Stimulated activated naive B cell treated with anti-CD40 and anti-IgM and Interleukin-4, amounts not matched to agents 10 μg/mL and 1 μg/mL and 100 μg/mL, for 72 hours (primary cell): ENCODE measurements around the gene PGS1.

Experiments used
- ATAC-seq, 2 donors: fragments of 150-1000 bp; cut with Tn5 transposase; replicated peaks; 2 replicates each; pipeline ENCODE4 v1.10.0; 2021; ENCODE audit warnings: moderate library complexity in 1 of 2
- DNase-seq: peaks from one replicate; pipeline ENCODE4 v3.0.0; 2021
- H3K27ac Mint-ChIP-seq: one replicate; pipeline ENCODE4 v1.8.0; 2022; ENCODE audit warnings: mild to moderate bottlenecking, mixed read lengths
- H3K27me3 Mint-ChIP-seq, 2 donors: one replicate each; pipeline ENCODE4 v1.8.0; 2022; ENCODE audit warnings: mixed read lengths in 2 of 2
- H3K36me3 Mint-ChIP-seq, 2 donors: one replicate each; pipeline ENCODE4 v1.8.0; 2022; ENCODE audit warnings: mixed read lengths in 2 of 2, mild to moderate bottlenecking in 1 of 2
- H3K4me1 Mint-ChIP-seq, 2 donors: one replicate each; pipeline ENCODE4 v1.8.0; 2022; ENCODE audit warnings: mixed read lengths in 2 of 2, mild to moderate bottlenecking in 1 of 2
- H3K4me3 Mint-ChIP-seq, 2 donors: one replicate each; pipeline ENCODE4 v1.8.0; 2022; ENCODE audit warnings: mild to moderate bottlenecking in 2 of 2, mixed read lengths in 2 of 2, moderate library complexity in 1 of 2
- H3K9me3 Mint-ChIP-seq, 2 donors: one replicate each; pipeline ENCODE4 v1.8.0; 2022; ENCODE audit warnings: mixed read lengths in 2 of 2, mild to moderate bottlenecking in 1 of 2

Gene PGS1

GRCh38 chr17:78366109-78366848 lies 12.2 kb upstream of the PGS1 start:
- peaks cover 18 to 35% of the 10 kb centered on the region in 2 donors for H3K27me3 Mint-ChIP-seq
- H3K9me3 Mint-ChIP-seq = no peaks in the 10 kb centered on the region
- H3K4me3 Mint-ChIP-seq = no peak overlapping the region
- H3K4me1 Mint-ChIP-seq = peaks cover 18 to 34% of the 10 kb centered on the region in 2 donors
- H3K27ac Mint-ChIP-seq = no peak overlapping the region
- no peaks in the 10 kb centered on the region for H3K36me3 Mint-ChIP-seq
- no peak for DNase-seq
- peak in 1 of 2 donors; percentile 33 for ATAC-seq

GRCh38 chr17:78367193-78367592 lies 11.3 kb upstream of the PGS1 start:
- no peak for ATAC-seq
- DNase-seq = no peak
- no peaks in the 10 kb centered on the region for H3K36me3 Mint-ChIP-seq
- H3K4me1 Mint-ChIP-seq = peaks cover 18 to 34% of the 10 kb centered on the region in 2 donors
- peaks cover 18 to 35% of the 10 kb centered on the region in 2 donors for H3K27me3 Mint-ChIP-seq
- H3K9me3 Mint-ChIP-seq = no peaks in the 10 kb centered on the region
- no peak overlapping the region for H3K27ac Mint-ChIP-seq
- no peak overlapping the region for H3K4me3 Mint-ChIP-seq

GRCh38 chr17:78368348-78368747 lies 10.1 kb upstream of the PGS1 start:
- H3K27me3 Mint-ChIP-seq = peaks cover 18 to 28% of the 10 kb centered on the region in 2 donors
- no peaks in the 10 kb centered on the region for H3K36me3 Mint-ChIP-seq
- no peak overlapping the region for H3K27ac Mint-ChIP-seq
- H3K4me3 Mint-ChIP-seq = no peak overlapping the region
- ATAC-seq = no peak
- peaks cover 17 to 34% of the 10 kb centered on the region in 2 donors for H3K4me1 Mint-ChIP-seq
- no peaks in the 10 kb centered on the region for H3K9me3 Mint-ChIP-seq
- DNase-seq = no peak

- no peak overlapping the region for H3K27ac Mint-ChIP-seq
- no peaks in the 10 kb centered on the region for H3K9me3 Mint-ChIP-seq
- H3K4me1 Mint-ChIP-seq = peaks cover 17 to 30% of the 10 kb centered on the region in 2 donors
- H3K4me3 Mint-ChIP-seq = no peak overlapping the region
- ATAC-seq (no peak), DNase-seq (no peak)
- H3K36me3 Mint-ChIP-seq = no peaks in the 10 kb centered on the region
- H3K27me3 Mint-ChIP-seq = peaks cover 14 to 28% of the 10 kb centered on the region in 2 donors
These were observed 9.5 kb upstream of the PGS1 start for GRCh38 chr17:78368854-78369495.

GRCh38 chr17:78369791-78370381 lies 8.6 kb upstream of the PGS1 start:
- Mint-ChIP-seq H3K36me3 (no peaks in the 10 kb centered on the region), H3K27me3 (peaks cover 14 to 28% of the 10 kb centered on the region in 2 donors), H3K4me3 (no peak overlapping the region), H3K9me3 (no peaks in the 10 kb centered on the region), H3K4me1 (peaks cover 10 to 26% of the 10 kb centered on the region in 2 donors), H3K27ac (no peak overlapping the region)
- ATAC-seq (no peak), DNase-seq (no peak)

GRCh38 chr17:78371056-78371455 lies 7.4 kb upstream of the PGS1 start:
- no peaks in the 10 kb centered on the region for H3K36me3 Mint-ChIP-seq
- no peaks in the 10 kb centered on the region for H3K9me3 Mint-ChIP-seq
- DNase-seq (no peak), ATAC-seq (no peak)
- peaks cover 12 to 22% of the 10 kb centered on the region in 2 donors for H3K27me3 Mint-ChIP-seq
- peaks cover 6 to 23% of the 10 kb centered on the region in 2 donors for H3K4me1 Mint-ChIP-seq
- H3K4me3 Mint-ChIP-seq = no peak overlapping the region
- H3K27ac Mint-ChIP-seq = no peak overlapping the region

GRCh38 chr17:78372841-78373240 lies 5.6 kb upstream of the PGS1 start:
- Mint-ChIP-seq H3K36me3 (no peaks in the 10 kb centered on the region), H3K4me1 (peaks cover 8 to 24% of the 10 kb centered on the region in 2 donors), H3K27ac (peak overlapping the region; percentile 16), H3K4me3 (no peak overlapping the region), H3K9me3 (no peaks in the 10 kb centered on the region), H3K27me3 (peaks cover 4 to 13% of the 10 kb centered on the region in 2 donors)
- ATAC-seq = no peak
- no peak for DNase-seq

- H3K4me1 Mint-ChIP-seq = peaks cover 11 to 30% of the 10 kb centered on the region in 2 donors
- H3K27me3 Mint-ChIP-seq = peaks cover 4 to 13% of the 10 kb centered on the region in 2 donors
- DNase-seq (no peak), ATAC-seq (no peak)
- H3K36me3 Mint-ChIP-seq = peaks cover 0 to 5% of the 10 kb centered on the region in 2 donors
- no peaks in the 10 kb centered on the region for H3K9me3 Mint-ChIP-seq
- no peak overlapping the region for H3K4me3 Mint-ChIP-seq
- H3K27ac Mint-ChIP-seq = no peak overlapping the region
These were observed 4.3 kb upstream of the PGS1 start for GRCh38 chr17:78374189-78374588.

GRCh38 chr17:78374631-78375274 lies 3.7 kb upstream of the PGS1 start:
- Mint-ChIP-seq H3K9me3 (no peaks in the 10 kb centered on the region), H3K4me3 (no peak overlapping the region), H3K36me3 (peaks cover 0 to 6% of the 10 kb centered on the region in 2 donors), H3K27me3 (peaks cover 4 to 8% of the 10 kb centered on the region in 2 donors), H3K4me1 (peaks cover 11 to 33% of the 10 kb centered on the region in 2 donors), H3K27ac (no peak overlapping the region)
- no peak for DNase-seq
- ATAC-seq = no peak

GRCh38 chr17:78375401-78376151 lies 2.9 kb upstream of the PGS1 start:
- H3K36me3 Mint-ChIP-seq = peaks cover 4 to 9% of the 10 kb centered on the region in 2 donors
- no peak overlapping the region for H3K27ac Mint-ChIP-seq
- DNase-seq (no peak), ATAC-seq (no peak)
- no peak overlapping the region for H3K4me3 Mint-ChIP-seq
- H3K27me3 Mint-ChIP-seq = peaks cover 2 to 4% of the 10 kb centered on the region in 2 donors
- no peaks in the 10 kb centered on the region for H3K9me3 Mint-ChIP-seq
- H3K4me1 Mint-ChIP-seq = peaks cover 15 to 40% of the 10 kb centered on the region in 2 donors

- no peak overlapping the region for H3K4me3 Mint-ChIP-seq
- H3K9me3 Mint-ChIP-seq = no peaks in the 10 kb centered on the region
- DNase-seq (no peak), ATAC-seq (no peak)
- peaks cover 20 to 46% of the 10 kb centered on the region in 2 donors for H3K4me1 Mint-ChIP-seq
- H3K27me3 Mint-ChIP-seq = peaks cover 0 to 4% of the 10 kb centered on the region in 2 donors
- no peak overlapping the region for H3K27ac Mint-ChIP-seq
- H3K36me3 Mint-ChIP-seq = peaks cover 6 to 9% of the 10 kb centered on the region in 2 donors
These were observed 2.3 kb upstream of the PGS1 start for GRCh38 chr17:78376161-78376560.

- H3K36me3 Mint-ChIP-seq = peaks cover 19 to 20% of the 10 kb centered on the region in 2 donors
- no peaks in the 10 kb centered on the region for H3K9me3 Mint-ChIP-seq
- no peak for ATAC-seq
- H3K4me1 Mint-ChIP-seq = peaks cover 33 to 63% of the 10 kb centered on the region in 2 donors
- DNase-seq = no peak
- no peaks in the 10 kb centered on the region for H3K27me3 Mint-ChIP-seq
- peak overlapping the region; percentile 96 for H3K27ac Mint-ChIP-seq
- peak overlapping the region; percentile 95 to 99 for H3K4me3 Mint-ChIP-seq
These were observed 608 bp upstream of the PGS1 start for GRCh38 chr17:78377858-78378224.

- ATAC-seq (no peak), DNase-seq (no peak)
- H3K4me3 Mint-ChIP-seq = peak overlapping the region; percentile 95 to 99
- no peaks in the 10 kb centered on the region for H3K27me3 Mint-ChIP-seq
- H3K9me3 Mint-ChIP-seq = no peaks in the 10 kb centered on the region
- H3K4me1 Mint-ChIP-seq = peaks cover 42 to 76% of the 10 kb centered on the region in 2 donors
- H3K36me3 Mint-ChIP-seq = peaks cover 22 to 29% of the 10 kb centered on the region in 2 donors
- H3K27ac Mint-ChIP-seq = peak overlapping the region; percentile 96
These were observed 662 bp downstream of the PGS1 start for GRCh38 chr17:78379131-78379491.

GRCh38 chr17:78380370-78380769 lies 1.9 kb downstream of the PGS1 start:
- Mint-ChIP-seq H3K27me3 (no peaks in the 10 kb centered on the region), H3K9me3 (no peaks in the 10 kb centered on the region), H3K4me1 (peaks cover 50 to 80% of the 10 kb centered on the region in 2 donors), H3K27ac (peak overlapping the region; percentile 51), H3K4me3 (peak overlapping the region; percentile 95 to 99), H3K36me3 (peaks cover 27 to 40% of the 10 kb centered on the region in 2 donors)
- ATAC-seq = no peak
- no peak for DNase-seq
